Measurements from ENCODE around the gene CUL3. TPM values are rescaled to one million over a fixed set of nuclear protein-coding genes. Genes with fewer than 3 reads are reported as not detected.
"Not testable (repeated sequence)": the region's sequence is repeated elsewhere in the genome, so short reads cannot be mapped to it uniquely, and the experiment has no call there.

CUL3 gene
- total RNA-seq, 1 donor from 2014 or later: 72.1 TPM

GRCh38 chr2:224507789-224508188, 77.4 kb downstream of the CUL3 start:
- DNase-seq: no peak
- intact Hi-C loops (cut with DNase I): no loop called here
- no peak for ATAC-seq (ENCODE audit: poor library complexity)

- intact Hi-C loops (cut with DNase I): no loop called here
- ATAC-seq (ENCODE audit: poor library complexity) (no peak), DNase-seq (no peak)
Observed at GRCh38 chr2:224506494-224506893, 78.7 kb downstream of the CUL3 start.

- ATAC-seq (ENCODE audit: poor library complexity) (no peak), DNase-seq (no peak)
- intact Hi-C loops (cut with DNase I): no loop called here
Observed at GRCh38 chr2:224498991-224499390, 86.2 kb downstream of the CUL3 start.

- DNase-seq: no peak
- intact Hi-C loops (cut with DNase I): no loop called here
- no peak for ATAC-seq (ENCODE audit: poor library complexity)
Observed at GRCh38 chr2:224492531-224492930, 92.6 kb downstream of the CUL3 start.

- intact Hi-C loops (cut with DNase I); ATAC-seq (ENCODE audit: poor library complexity): not testable (repeated sequence)
Observed at GRCh38 chr2:224487940-224488339, 97.2 kb downstream of the CUL3 start.

GRCh38 chr2:224485081-224486014, 99.8 kb downstream of the CUL3 start:
- ATAC-seq (ENCODE audit: poor library complexity); intact Hi-C loops (cut with DNase I): not testable (repeated sequence)
- peak; percentile 25 for DNase-seq

More at GRCh38 chr2:224487940-224488339, 97.2 kb downstream of the CUL3 start:
- DNase-seq: not testable (repeated sequence)

GRCh38 chr2:224479826-224480225, 105.3 kb downstream of the CUL3 start:
- intact Hi-C loops (cut with DNase I): no loop called here
- no peak for DNase-seq
- ATAC-seq (ENCODE audit: poor library complexity): no peak

- intact Hi-C loops (cut with DNase I): no loop called here
- ATAC-seq (ENCODE audit: poor library complexity) (no peak), DNase-seq (no peak)
Observed at GRCh38 chr2:224472827-224473226, 112.3 kb downstream of the CUL3 start.

GRCh38 chr2:224472137-224472536, 113.0 kb downstream of the CUL3 start:
- intact Hi-C loops (cut with DNase I): no loop called here
- DNase-seq: no peak
- no peak for ATAC-seq (ENCODE audit: poor library complexity)

- ATAC-seq (ENCODE audit: poor library complexity): no peak
- intact Hi-C loops (cut with DNase I): no loop called here
Observed at GRCh38 chr2:224469374-224469964, 115.7 kb downstream of the CUL3 start.

GRCh38 chr2:224466304-224466895, 118.8 kb downstream of the CUL3 start:
- ATAC-seq (ENCODE audit: poor library complexity) (no peak), DNase-seq (no peak)
- intact Hi-C loops (cut with DNase I): no loop called here

More at GRCh38 chr2:224469374-224469964, 115.7 kb downstream of the CUL3 start:
- no peak for DNase-seq

- intact Hi-C loops (cut with DNase I): no loop called here
- ATAC-seq (ENCODE audit: poor library complexity) (no peak), DNase-seq (no peak)
Observed at GRCh38 chr2:224461391-224461790, 123.8 kb downstream of the CUL3 start.

GRCh38 chr2:224457408-224458096, 127.6 kb downstream of the CUL3 start:
- no peak for ATAC-seq (ENCODE audit: poor library complexity)
- no peak for DNase-seq
- intact Hi-C loops (cut with DNase I): no loop called here

- ATAC-seq (ENCODE audit: poor library complexity) (no peak), DNase-seq (no peak)
- intact Hi-C loops (cut with DNase I): no loop called here
Observed at GRCh38 chr2:224453892-224454291, 131.3 kb downstream of the CUL3 start.

GRCh38 chr2:224449212-224450147, 135.7 kb downstream of the CUL3 start:
- no peak for ATAC-seq (ENCODE audit: poor library complexity)
- no peak for DNase-seq
- intact Hi-C loops (cut with DNase I): no loop called here

- no peak for ATAC-seq (ENCODE audit: poor library complexity)
Observed at GRCh38 chr2:224448236-224448635, 136.9 kb downstream of the CUL3 start.

GRCh38 chr2:224444783-224445182, 140.4 kb downstream of the CUL3 start:
- DNase-seq: no peak
- ATAC-seq (ENCODE audit: poor library complexity): no peak
- intact Hi-C loops (cut with DNase I): no loop called here

More at GRCh38 chr2:224448236-224448635, 136.9 kb downstream of the CUL3 start:
- intact Hi-C loops (cut with DNase I): no loop called here
- DNase-seq: no peak

GRCh38 chr2:224444021-224444420, 141.1 kb downstream of the CUL3 start:
- no peak for ATAC-seq (ENCODE audit: poor library complexity)
- intact Hi-C loops (cut with DNase I): no loop called here
- DNase-seq: no peak

Data from Right ventricle myocardium superior (tissue), 1 donor.